ENCODE measurements around the gene ADPRS. TPM values are rescaled to one million over a fixed set of nuclear protein-coding genes. Genes with fewer than 3 reads are reported as not detected.

Gene ADPRS
- total and polyA plus RNA-seq, 9 of the 15 experiments (the other 6 are each of a cell fraction or from before 2014, with no cell fraction given), result 5.9 to 40.0 (median 27.4) TPM

GRCh38 chr1:36055706-36056105, 33.0 kb upstream of the ADPRS start (continued):
- no peak for TF ChIP-seq ZBTB33 (CRISPR knock-in tag; IDR thresholded peaks at IDR 0.05)
- TF ChIP-seq TSHZ1 (CRISPR knock-in tag; IDR thresholded peaks at IDR 0.05), result no peak
- TF ChIP-seq SAFB (IDR thresholded peaks at IDR 0.05; ENCODE audit: borderline replicate concordance, low read depth, low read length), result no peak
- no peak for TF ChIP-seq MAFG (tag; conservative IDR thresholded peaks at IDR 0.05)
- no peak for TF ChIP-seq E2F1 (CRISPR knock-in tag; IDR thresholded peaks at IDR 0.05)
- no peak for TF ChIP-seq ZSCAN32 (CRISPR knock-in tag; IDR thresholded peaks at IDR 0.05)
- no peak for TF ChIP-seq PHF20 (IDR thresholded peaks at IDR 0.05; ENCODE audit: partially characterized antibody)
- no peak for TF ChIP-seq ARHGAP35 (IDR thresholded peaks at IDR 0.05; ENCODE audit: partially characterized antibody)
- TF ChIP-seq TAL1 (IDR thresholded peaks at IDR 0.05), result no peak
